HepG2 (cell line): ENCODE measurements around the gene LIME1. TPM values are rescaled to one million over a fixed set of nuclear protein-coding genes. Genes with fewer than 3 reads are reported as not detected.
A peak's percentile ranks its signal among the peaks of the same experiment; 100 is the strongest.

Source experiments
- MEIS2 ChIP-seq: sonication (generic); formaldehyde crosslinking; IDR thresholded peaks from 2 replicates; pipeline ENCODE4 v1.9.0; 2021; ENCODE audit warnings: mild to moderate bottlenecking, missing genetic modification reagents
- NPAS2 ChIP-seq: sonication (generic); formaldehyde crosslinking; IDR thresholded peaks from 2 replicates; pipeline ENCODE4 v1.8.0; 2022; ENCODE audit warnings: mild to moderate bottlenecking, missing genetic modification reagents, borderline replicate concordance
- NR2F2 ChIP-seq: IDR thresholded peaks from 2 replicates; pipeline ENCODE4 v1.6.1; 2012; ENCODE audit warnings: low read depth, inconsistent platforms, borderline replicate concordance
- SAP130 ChIP-seq: IDR thresholded peaks from 2 replicates; pipeline ENCODE4 v1.6.1; 2016; ENCODE audit warnings: low read depth
- THAP8 ChIP-seq: sonication (generic); formaldehyde crosslinking; IDR thresholded peaks from 2 replicates; pipeline ENCODE4 v1.5.1; 2020; ENCODE audit warnings: missing genetic modification reagents, mild to moderate bottlenecking, borderline replicate concordance
- TIGD3 ChIP-seq: sonication (generic); formaldehyde crosslinking; IDR thresholded peaks from 2 replicates; pipeline ENCODE4 v1.5.1; 2020; ENCODE audit warnings: mild to moderate bottlenecking, missing genetic modification reagents, borderline replicate concordance
- ZNF224 ChIP-seq: sonication (generic); formaldehyde crosslinking; IDR thresholded peaks from 2 replicates; pipeline ENCODE4 v1.5.0; 2020; ENCODE audit warnings: mild to moderate bottlenecking, missing genetic modification reagents
- ZNF235 ChIP-seq: sonication (generic); formaldehyde crosslinking; IDR thresholded peaks from 2 replicates; pipeline ENCODE4 v1.8.1; 2023; ENCODE audit warnings: mild to moderate bottlenecking, missing genetic modification reagents, borderline replicate concordance
- ZNF407 ChIP-seq: sonication (generic); formaldehyde crosslinking; IDR thresholded peaks from one replicate; pipeline ENCODE4 v1.5.1; 2020; ENCODE audit warnings: mild to moderate bottlenecking, missing genetic modification reagents; ENCODE audit errors: not compliant biosample characterization
- ZNF567 ChIP-seq: sonication (generic); formaldehyde crosslinking; IDR thresholded peaks from 2 replicates; pipeline ENCODE4 v1.8.1; 2023; ENCODE audit warnings: mild to moderate bottlenecking, missing genetic modification reagents, borderline replicate concordance
- ZNF710 ChIP-seq: sonication (generic); formaldehyde crosslinking; IDR thresholded peaks from 2 replicates; pipeline ENCODE4 v1.5.0; 2020; ENCODE audit warnings: mild to moderate bottlenecking, missing genetic modification reagents, borderline replicate concordance
- ZNF878 ChIP-seq: sonication (generic); formaldehyde crosslinking; IDR thresholded peaks from 2 replicates; pipeline ENCODE4 v1.8.1; 2023; ENCODE audit warnings: mild to moderate bottlenecking, missing genetic modification reagents, moderate library complexity
- polyA plus RNA-seq, 8 experiments: library from polyadenylated mRNA; depleted of rRNA in 3 of 8; stranded (reverse) in 7 of 8; unstranded in 1 of 8; fragments of >200 nt; fragmentation: Illumina TruSeq in 4 of 8; extraction: Trizol in 4 of 8; gene quantifications; 2 replicates each; pipeline versions ENCODE4 v1.2.1 to v1.2.3, GENCODE V29; 2011 to 2016; ENCODE audit warnings: low read depth in 4 of 8, missing spikeins in 1 of 8, mixed read lengths in 1 of 8; ENCODE audit not compliant: insufficient read depth in 1 of 8
- total RNA-seq, 5 experiments: library from RNA; depleted of rRNA; stranded (reverse); fragments of >200 nt; fragmentation: Illumina TruSeq; extraction: Trizol; gene quantifications; 2 replicates each; pipeline ENCODE4 v1.2.3, GENCODE V29; 2016; ENCODE audit warnings: low read depth in 1 of 5
- TF ChIP-seq, protein P1 (sequence below): sonication (generic); formaldehyde crosslinking; conservative IDR thresholded peaks from 2 replicates; pipeline ENCODE4 v1.8.0; 2022; ENCODE audit warnings: low read depth, missing genetic modification reagents

LIME1 gene
- total and polyA plus RNA-seq, 2 of the 13 experiments (the other 11 are each of a cell fraction or from before 2014, with no cell fraction given) = 13.0 to 61.5 TPM

GRCh38 chr20:63740627-63741353, 4.3 kb downstream of the LIME1 start (continued):
- peak; percentile 96 for TF ChIP-seq THAP8 (CRISPR knock-in tag)
- TF ChIP-seq SAP130 (CRISPR knock-in tag) = peak; percentile 100
- TF ChIP-seq ZNF224 = peak; percentile 15; the same call in 1 of the 2 replicates
- TF ChIP-seq NR2F2 = 0 out of 2 replicates have a peak, but pooled peaks have one; percentile 32
- TF ChIP-seq, protein P1, sequence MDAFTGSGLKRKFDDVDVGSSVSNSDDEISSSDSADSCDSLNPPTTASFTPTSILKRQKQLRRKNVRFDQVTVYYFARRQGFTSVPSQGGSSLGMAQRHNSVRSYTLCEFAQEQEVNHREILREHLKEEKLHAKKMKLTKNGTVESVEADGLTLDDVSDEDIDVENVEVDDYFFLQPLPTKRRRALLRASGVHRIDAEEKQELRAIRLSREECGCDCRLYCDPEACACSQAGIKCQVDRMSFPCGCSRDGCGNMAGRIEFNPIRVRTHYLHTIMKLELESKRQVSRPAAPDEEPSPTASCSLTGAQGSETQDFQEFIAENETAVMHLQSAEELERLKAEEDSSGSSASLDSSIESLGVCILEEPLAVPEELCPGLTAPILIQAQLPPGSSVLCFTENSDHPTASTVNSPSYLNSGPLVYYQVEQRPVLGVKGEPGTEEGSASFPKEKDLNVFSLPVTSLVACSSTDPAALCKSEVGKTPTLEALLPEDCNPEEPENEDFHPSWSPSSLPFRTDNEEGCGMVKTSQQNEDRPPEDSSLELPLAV (CRISPR knock-in tag) = no peak
- peak; percentile 82 for TF ChIP-seq ZNF235
- TF ChIP-seq ZNF878 (CRISPR knock-in tag) = 0 out of 2 replicates have a peak, but pooled peaks have one; percentile 59
- no peak for TF ChIP-seq NPAS2 (CRISPR knock-in tag)
- TF ChIP-seq ZNF710 (CRISPR knock-in tag) = peak; percentile 86; the same call in 1 of the 2 replicates
- TF ChIP-seq ZNF567 (CRISPR knock-in tag) = peak; percentile 94
- TF ChIP-seq TIGD3 (CRISPR knock-in tag) = peak; percentile 50; the same call in 1 of the 2 replicates
- TF ChIP-seq MEIS2 (CRISPR knock-in tag) = peak; percentile 93
- peak; percentile 85 for TF ChIP-seq ZNF407 (CRISPR knock-in tag)
